Measurements from ENCODE around the gene CS.

Gene CS

DNA sequence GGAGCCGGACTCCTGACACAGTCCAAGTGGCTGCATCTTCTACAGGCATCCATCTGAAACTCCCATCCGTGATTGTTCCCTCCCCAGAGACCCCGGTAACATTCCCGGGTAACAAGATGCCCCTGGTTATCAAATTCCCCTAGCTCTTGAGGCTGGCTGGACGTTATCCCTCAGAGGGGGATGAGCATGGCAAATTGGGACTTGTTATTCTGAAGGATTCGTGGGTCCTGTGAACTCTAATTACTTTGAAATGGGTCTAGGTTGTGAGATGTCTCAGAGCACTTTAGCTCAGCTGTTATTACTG lies 34.3 kb upstream of the CS start:
- peak overlapping the region; percentile 93 for H3K27ac ChIP-seq
- H3K79me2 ChIP-seq, result peaks cover 4% of the 10 kb centered on the region
- no peaks in the 10 kb centered on the region for H3K27me3 ChIP-seq (ENCODE audit: control insufficient read depth, insufficient read depth, low read length)
- peaks cover 12% of the 10 kb centered on the region for H3K4me1 ChIP-seq
- peak overlapping the region; percentile 81 for H3K9ac ChIP-seq
- peak overlapping the region; percentile 77 for H3K4me3 ChIP-seq (ENCODE audit: low read depth, low read length)
- H3K9me3 ChIP-seq (ENCODE audit: control insufficient read depth, low read length), result no peaks in the 10 kb centered on the region
- TF ChIP-seq, protein P1, sequence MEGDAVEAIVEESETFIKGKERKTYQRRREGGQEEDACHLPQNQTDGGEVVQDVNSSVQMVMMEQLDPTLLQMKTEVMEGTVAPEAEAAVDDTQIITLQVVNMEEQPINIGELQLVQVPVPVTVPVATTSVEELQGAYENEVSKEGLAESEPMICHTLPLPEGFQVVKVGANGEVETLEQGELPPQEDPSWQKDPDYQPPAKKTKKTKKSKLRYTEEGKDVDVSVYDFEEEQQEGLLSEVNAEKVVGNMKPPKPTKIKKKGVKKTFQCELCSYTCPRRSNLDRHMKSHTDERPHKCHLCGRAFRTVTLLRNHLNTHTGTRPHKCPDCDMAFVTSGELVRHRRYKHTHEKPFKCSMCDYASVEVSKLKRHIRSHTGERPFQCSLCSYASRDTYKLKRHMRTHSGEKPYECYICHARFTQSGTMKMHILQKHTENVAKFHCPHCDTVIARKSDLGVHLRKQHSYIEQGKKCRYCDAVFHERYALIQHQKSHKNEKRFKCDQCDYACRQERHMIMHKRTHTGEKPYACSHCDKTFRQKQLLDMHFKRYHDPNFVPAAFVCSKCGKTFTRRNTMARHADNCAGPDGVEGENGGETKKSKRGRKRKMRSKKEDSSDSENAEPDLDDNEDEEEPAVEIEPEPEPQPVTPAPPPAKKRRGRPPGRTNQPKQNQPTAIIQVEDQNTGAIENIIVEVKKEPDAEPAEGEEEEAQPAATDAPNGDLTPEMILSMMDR (IDR thresholded peaks at IDR 0.05), result no peak
- H3K4me2 ChIP-seq (ENCODE audit: low read length), result peak overlapping the region; percentile 82
- H2AFZ ChIP-seq, result peak overlapping the region; percentile 88
- H3K36me3 ChIP-seq (ENCODE audit: control insufficient read depth, insufficient read depth, low read length), result no peaks in the 10 kb centered on the region

GRCh38 chr12:56333679-56334489 lies 33.8 kb upstream of the CS start, which contains the start of gene PAN2:
Gene PAN2, minus strand, starts transcription at chr12:56334000. Its CDS starts 906 bp downstream, at chr12:56333094.
- H2AFZ ChIP-seq, result peak within 1 kb of the TSS; percentile 88
- no peaks in the 10 kb centered on the region for H3K27me3 ChIP-seq (ENCODE audit: control insufficient read depth, insufficient read depth, low read length)
- H3K9ac ChIP-seq, result peak within 1 kb of the TSS; percentile 84
- TF ChIP-seq, protein P1 (IDR thresholded peaks at IDR 0.05), result peak; percentile 62
- H3K79me2 ChIP-seq, result peaks cover 4% of the 10 kb centered on the region
- H3K4me2 ChIP-seq (ENCODE audit: low read length), result peak within 1 kb of the TSS; percentile 82
- H3K4me3 ChIP-seq (ENCODE audit: low read depth, low read length), result peak within 1 kb of the TSS; percentile 77
- H3K27ac ChIP-seq, result peak within 1 kb of the TSS; percentile 93
- no peaks in the 10 kb centered on the region for H3K36me3 ChIP-seq (ENCODE audit: control insufficient read depth, insufficient read depth, low read length)
- H3K9me3 ChIP-seq (ENCODE audit: control insufficient read depth, low read length), result no peaks in the 10 kb centered on the region
- peaks cover 12% of the 10 kb centered on the region for H3K4me1 ChIP-seq

GRCh38 chr12:56333197-56333678 lies 33.1 kb upstream of the CS start:
- Histone ChIP-seq H3K4me2 (ENCODE audit: low read length) (peak overlapping the region; percentile 82), H3K4me3 (ENCODE audit: low read depth, low read length) (peak overlapping the region; percentile 77), H3K27me3 (ENCODE audit: control insufficient read depth, insufficient read depth, low read length) (no peaks in the 10 kb centered on the region), H3K27ac (peak overlapping the region; percentile 93), H3K9me3 (ENCODE audit: control insufficient read depth, low read length) (no peaks in the 10 kb centered on the region), H3K79me2 (peaks cover 4% of the 10 kb centered on the region), H2AFZ (peak overlapping the region; percentile 88), H3K4me1 (peaks cover 12% of the 10 kb centered on the region), H3K36me3 (ENCODE audit: control insufficient read depth, insufficient read depth, low read length) (no peaks in the 10 kb centered on the region), H3K9ac (peak overlapping the region; percentile 84)
- TF ChIP-seq, protein P1 (IDR thresholded peaks at IDR 0.05), result no peak

DNA sequence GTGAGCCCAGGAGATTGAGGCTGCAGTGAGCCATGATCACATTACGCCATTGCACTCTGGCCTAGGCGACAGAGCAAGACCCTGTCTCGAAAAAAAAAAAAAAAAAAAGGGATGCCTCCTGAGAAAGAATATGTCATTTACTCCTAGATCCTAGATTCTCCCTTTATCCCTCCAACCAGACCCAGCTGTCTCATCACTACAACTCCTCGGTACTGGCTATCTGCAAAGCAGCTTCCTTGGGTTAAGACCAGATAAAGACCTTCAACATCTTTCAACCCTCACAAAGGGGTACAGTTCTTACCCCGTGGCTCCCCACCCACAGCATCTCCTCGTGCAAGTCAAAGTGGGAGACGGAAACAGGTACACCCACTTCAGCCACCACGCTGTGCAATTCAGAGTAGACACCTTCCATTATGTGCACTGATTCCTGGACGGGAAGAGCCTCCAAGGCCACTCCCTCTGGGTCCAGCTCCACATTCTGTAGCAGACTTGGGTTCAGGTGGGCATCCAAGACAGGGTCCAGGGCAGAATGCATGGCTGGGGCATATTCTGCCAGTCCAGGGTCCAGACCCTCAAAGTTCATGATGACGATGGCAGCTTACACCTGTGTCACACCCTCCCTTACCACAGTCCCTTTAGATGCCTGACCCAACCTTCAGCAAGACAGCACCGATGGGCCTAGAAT lies 32.5 kb upstream of the CS start:
- no peaks in the 10 kb centered on the region for H3K36me3 ChIP-seq (ENCODE audit: control insufficient read depth, insufficient read depth, low read length)
- no peaks in the 10 kb centered on the region for H3K9me3 ChIP-seq (ENCODE audit: control insufficient read depth, low read length)
- H3K9ac ChIP-seq, result no peak overlapping the region
- H3K4me3 ChIP-seq (ENCODE audit: low read depth, low read length), result peak overlapping the region; percentile 77
- H3K4me2 ChIP-seq (ENCODE audit: low read length), result peak overlapping the region; percentile 82
- H3K27me3 ChIP-seq (ENCODE audit: control insufficient read depth, insufficient read depth, low read length), result no peaks in the 10 kb centered on the region
- H2AFZ ChIP-seq, result peak overlapping the region; percentile 88
- TF ChIP-seq, protein P1 (IDR thresholded peaks at IDR 0.05), result no peak
- peak overlapping the region; percentile 93 for H3K27ac ChIP-seq
- peaks cover 12% of the 10 kb centered on the region for H3K4me1 ChIP-seq
- peaks cover 4% of the 10 kb centered on the region for H3K79me2 ChIP-seq
